Brain microvascular endothelial cell (primary cell): ENCODE results near the gene COMMD9.

ENCODE experiments used
- DNase-seq: peaks from one replicate; pipeline ENCODE4 v3.0.0-alpha.2; 2020
- H3K27ac ChIP-seq: fragments of 250-450 bp; sonication (Bioruptor Pico); 2 replicates; pipeline ENCODE4 v1.5.1; 2020; ENCODE audit warnings: mild to moderate bottlenecking, moderate library complexity
- H3K27me3 ChIP-seq: fragments of 250-450 bp; sonication (Bioruptor Pico); replicated peaks from 2 replicates; pipeline ENCODE4 v1.5.1; 2020; ENCODE audit warnings: mild to moderate bottlenecking
- H3K36me3 ChIP-seq: fragments of 250-450 bp; sonication (Bioruptor Pico); replicated peaks from 2 replicates; pipeline ENCODE4 v1.5.1; 2020; ENCODE audit warnings: mild to moderate bottlenecking
- H3K4me3 ChIP-seq: 2 replicates; pipeline ENCODE4 v1.5.1; 2011; ENCODE audit warnings: low read depth, mild to moderate bottlenecking, control low read depth, low read length, moderate library complexity
- in situ Hi-C: cut with HindIII; loops from 2 replicates; pipeline ENCODE4 v1.10.0; 2017; ENCODE audit warnings: low sequenced_read_pairs, low pct_ligation_motif_present
- TF ChIP-seq, protein P1 (sequence below): IDR thresholded peaks from 2 replicates; pipeline ENCODE4 v1.5.1; 2011; ENCODE audit warnings: low read depth, mild to moderate bottlenecking, moderate library complexity, low read length, control low read depth, inconsistent platforms; ENCODE audit errors: missing control alignments

COMMD9 gene

GRCh38 chr11:36235750-36236149 lies 53.5 kb downstream of the COMMD9 start:
- Histone ChIP-seq H3K4me3 (no peak overlapping the region), H3K27ac (no peak overlapping the region), H3K27me3 (no peaks in the 10 kb centered on the region), H3K36me3 (no peaks in the 10 kb centered on the region)
- in situ Hi-C loops = no loop called here
- peak; percentile 13 for DNase-seq
- TF ChIP-seq, protein P1, sequence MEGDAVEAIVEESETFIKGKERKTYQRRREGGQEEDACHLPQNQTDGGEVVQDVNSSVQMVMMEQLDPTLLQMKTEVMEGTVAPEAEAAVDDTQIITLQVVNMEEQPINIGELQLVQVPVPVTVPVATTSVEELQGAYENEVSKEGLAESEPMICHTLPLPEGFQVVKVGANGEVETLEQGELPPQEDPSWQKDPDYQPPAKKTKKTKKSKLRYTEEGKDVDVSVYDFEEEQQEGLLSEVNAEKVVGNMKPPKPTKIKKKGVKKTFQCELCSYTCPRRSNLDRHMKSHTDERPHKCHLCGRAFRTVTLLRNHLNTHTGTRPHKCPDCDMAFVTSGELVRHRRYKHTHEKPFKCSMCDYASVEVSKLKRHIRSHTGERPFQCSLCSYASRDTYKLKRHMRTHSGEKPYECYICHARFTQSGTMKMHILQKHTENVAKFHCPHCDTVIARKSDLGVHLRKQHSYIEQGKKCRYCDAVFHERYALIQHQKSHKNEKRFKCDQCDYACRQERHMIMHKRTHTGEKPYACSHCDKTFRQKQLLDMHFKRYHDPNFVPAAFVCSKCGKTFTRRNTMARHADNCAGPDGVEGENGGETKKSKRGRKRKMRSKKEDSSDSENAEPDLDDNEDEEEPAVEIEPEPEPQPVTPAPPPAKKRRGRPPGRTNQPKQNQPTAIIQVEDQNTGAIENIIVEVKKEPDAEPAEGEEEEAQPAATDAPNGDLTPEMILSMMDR = no peak

GRCh38 chr11:36234825-36235224 lies 54.4 kb downstream of the COMMD9 start:
- TF ChIP-seq, protein P1 = no peak
- H3K27ac ChIP-seq = no peak overlapping the region

DNA sequence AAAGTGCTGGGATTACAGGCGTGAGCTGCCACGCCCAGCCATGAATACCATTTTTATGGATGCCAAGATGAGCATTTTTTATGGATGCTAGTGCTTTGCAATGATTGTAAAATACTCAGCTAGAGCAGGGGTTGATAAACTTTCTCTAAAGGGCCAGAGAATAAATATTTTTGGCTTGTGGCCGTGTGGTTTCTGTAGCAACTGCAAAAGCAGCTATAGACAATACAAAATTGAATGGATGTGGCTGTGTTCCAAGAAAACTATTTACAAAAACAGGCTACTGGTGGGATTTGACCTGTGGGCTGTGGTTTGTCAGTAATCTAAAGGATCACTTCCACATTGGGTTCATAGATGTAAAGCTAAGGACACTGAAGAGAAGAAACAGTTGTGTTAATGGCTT lies 56.0 kb downstream of the COMMD9 start:
- Histone ChIP-seq H3K4me3 (no peak overlapping the region), H3K27ac (no peak overlapping the region), H3K36me3 (no peaks in the 10 kb centered on the region), H3K27me3 (no peaks in the 10 kb centered on the region)
- TF ChIP-seq, protein P1 = no peak
- in situ Hi-C loops = no loop called here
- DNase-seq = peak; percentile 90

More at GRCh38 chr11:36234825-36235224, 54.4 kb downstream of the COMMD9 start:
- Histone ChIP-seq H3K36me3 (no peaks in the 10 kb centered on the region), H3K27me3 (no peaks in the 10 kb centered on the region), H3K4me3 (no peak overlapping the region)
- in situ Hi-C loops = no loop called here
- no peak for DNase-seq

DNA sequence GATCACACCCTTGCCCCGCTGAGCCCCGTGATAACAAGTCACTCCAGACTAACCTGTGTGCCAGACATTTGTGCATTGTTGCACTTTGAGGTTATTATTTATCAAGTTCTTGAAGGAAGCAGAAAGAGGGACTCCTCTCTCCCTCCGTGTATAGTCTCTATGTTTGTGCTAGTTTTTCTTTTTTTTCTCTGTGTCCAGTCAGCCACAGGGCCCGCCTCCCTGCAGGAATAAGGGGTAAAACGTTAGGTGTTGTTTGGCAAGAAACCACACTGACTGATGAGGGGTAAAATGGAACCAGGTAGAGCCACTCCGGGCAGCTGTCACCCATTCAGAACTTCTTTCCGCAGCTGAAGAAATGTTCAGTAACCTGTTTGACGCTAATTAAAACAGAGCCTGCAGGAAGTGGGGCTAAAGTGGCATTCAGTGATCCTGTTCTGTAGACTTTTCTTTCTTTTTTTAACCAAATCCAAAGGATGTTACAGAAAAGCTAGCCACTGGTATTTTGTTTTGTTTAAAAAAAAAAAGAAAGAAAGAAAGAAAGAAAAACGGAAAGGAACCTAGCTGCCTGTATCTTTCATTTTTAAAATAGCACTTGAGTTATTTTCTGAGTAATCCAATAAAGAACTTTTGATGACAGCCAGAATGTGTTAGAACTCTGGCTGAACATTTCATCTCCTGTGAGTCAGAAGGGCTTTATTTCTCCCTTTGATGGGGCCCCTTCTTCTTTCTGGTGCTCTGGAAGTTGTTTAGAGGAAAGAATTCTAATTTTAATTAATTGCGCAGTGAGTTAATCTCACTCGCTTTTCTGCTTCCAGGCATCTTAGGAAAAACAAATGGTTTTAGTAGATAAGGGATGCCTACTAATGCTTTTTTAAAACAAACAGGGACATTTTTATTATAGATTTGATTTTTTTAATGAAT lies 58.2 kb downstream of the COMMD9 start:
- in situ Hi-C loops = no loop called here
- TF ChIP-seq, protein P1 = no peak
- Histone ChIP-seq H3K27ac (no peak overlapping the region), H3K27me3 (no peaks in the 10 kb centered on the region), H3K4me3 (no peak overlapping the region), H3K36me3 (no peaks in the 10 kb centered on the region)
- peak; percentile 36 for DNase-seq

DNA sequence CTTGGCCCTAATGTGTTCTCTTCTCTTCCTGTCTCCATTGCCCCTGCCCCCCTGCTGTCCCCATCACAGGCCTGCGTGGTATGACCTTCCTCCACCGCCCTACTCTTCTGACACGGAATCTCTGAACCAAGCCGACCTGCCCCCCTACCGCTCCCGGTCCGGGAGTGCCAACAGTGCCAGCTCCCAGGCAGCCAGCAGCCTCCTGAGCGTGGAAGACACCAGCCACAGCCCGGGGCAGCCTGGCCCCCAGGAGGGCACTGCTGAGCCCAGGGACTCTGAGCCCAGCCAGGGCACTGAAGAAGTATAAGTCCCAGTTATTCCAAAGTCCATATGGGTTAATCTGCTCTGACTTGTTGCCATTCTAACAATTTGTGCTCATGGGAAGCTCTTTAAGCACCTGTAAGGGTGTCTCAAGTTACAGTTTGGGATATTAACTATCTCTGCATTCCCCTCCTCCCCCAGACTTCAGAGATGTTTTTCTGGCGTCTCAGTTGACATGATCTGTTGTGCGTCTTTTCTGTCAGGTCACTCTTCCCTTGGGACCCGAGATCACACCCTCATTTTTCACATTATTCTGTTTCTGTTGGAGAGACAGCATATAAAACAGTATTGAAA lies 60.0 kb downstream of the COMMD9 start:
- H3K27me3 ChIP-seq = no peaks in the 10 kb centered on the region
- no peak overlapping the region for H3K4me3 ChIP-seq
- no peak overlapping the region for H3K27ac ChIP-seq
- TF ChIP-seq, protein P1 = no peak
- in situ Hi-C loops = no loop called here
- no peaks in the 10 kb centered on the region for H3K36me3 ChIP-seq
- no peak for DNase-seq
